Astrocyte (in vitro differentiated cells and primary cell): ENCODE data around the gene FERMT3. TPM values are rescaled to one million over a fixed set of nuclear protein-coding genes. Genes with fewer than 3 reads are reported as not detected.

Experiments used
- DNase-seq: peaks from one replicate; pipeline ENCODE4 v3.0.0-alpha.2; 2010; ENCODE audit warnings: low read depth
- FAIRE-seq: peaks from 2 replicates; lab custom pipeline; 2011; peaks lifted over from hg19 to GRCh38; lab: Jason Lieb, UNC
- H2AFZ ChIP-seq: 2 replicates; pipeline ENCODE4 v1.6.0; 2012; ENCODE audit warnings: low read depth, low read length, inconsistent platforms
- H3K27ac ChIP-seq: 2 replicates; pipeline ENCODE4 v1.5.1; 2011; ENCODE audit warnings: low read depth, low read length, inconsistent platforms
- H3K27me3 ChIP-seq: 2 replicates; pipeline ENCODE4 v1.6.0; 2011; ENCODE audit warnings: low read length, inconsistent platforms; ENCODE audit not compliant: insufficient read depth
- H3K36me3 ChIP-seq: 2 replicates; pipeline ENCODE4 v1.5.1; 2011; ENCODE audit warnings: low read length, inconsistent platforms; ENCODE audit not compliant: insufficient read depth
- H3K4me1 ChIP-seq: 2 replicates; pipeline ENCODE4 v1.5.1; 2011; ENCODE audit warnings: low read length, inconsistent platforms; ENCODE audit not compliant: insufficient read depth
- H3K4me2 ChIP-seq: 2 replicates; pipeline ENCODE4 v1.6.0; 2012; ENCODE audit warnings: low read length, inconsistent platforms
- H3K4me3 ChIP-seq: 2 replicates; pipeline ENCODE4 v1.5.1; 2011; ENCODE audit warnings: low read depth, mild to moderate bottlenecking, low read length, inconsistent platforms; ENCODE audit not compliant: insufficient read depth
- H3K79me2 ChIP-seq: 2 replicates; pipeline ENCODE4 v1.6.0; 2012; ENCODE audit warnings: mild to moderate bottlenecking, low read length, inconsistent platforms; ENCODE audit not compliant: insufficient read depth
- H3K9ac ChIP-seq: 2 replicates; pipeline ENCODE4 v1.6.0; 2012; ENCODE audit warnings: mild to moderate bottlenecking, low read length, inconsistent platforms
- H3K9me3 ChIP-seq: 2 replicates; pipeline ENCODE4 v1.5.1; 2012; ENCODE audit warnings: low read depth, mild to moderate bottlenecking, low read length, inconsistent platforms; ENCODE audit not compliant: insufficient read depth
- H4K20me1 ChIP-seq: 2 replicates; pipeline ENCODE4 v1.6.0; 2012; ENCODE audit warnings: low read length, inconsistent platforms; ENCODE audit not compliant: insufficient read depth
- H3K27ac Mint-ChIP-seq: one replicate; pipeline ENCODE4 v1.8.0; 2021; ENCODE audit warnings: mild to moderate bottlenecking, mixed read lengths; ENCODE audit not compliant: unreplicated experiment
- H3K27me3 Mint-ChIP-seq: one replicate; pipeline ENCODE4 v1.8.0; 2021; ENCODE audit warnings: low read depth, mixed read lengths; ENCODE audit not compliant: unreplicated experiment
- H3K36me3 Mint-ChIP-seq: one replicate; pipeline ENCODE4 v1.8.0; 2021; ENCODE audit warnings: low read depth, mixed read lengths; ENCODE audit not compliant: unreplicated experiment
- H3K4me1 Mint-ChIP-seq: one replicate; pipeline ENCODE4 v1.8.0; 2021; ENCODE audit warnings: low read depth, mixed read lengths; ENCODE audit not compliant: unreplicated experiment
- H3K4me3 Mint-ChIP-seq: one replicate; pipeline ENCODE4 v1.8.0; 2021; ENCODE audit warnings: mild to moderate bottlenecking, moderate library complexity, mixed read lengths; ENCODE audit not compliant: unreplicated experiment
- H3K9me3 Mint-ChIP-seq: one replicate; pipeline ENCODE4 v1.8.0; 2021; ENCODE audit warnings: mild to moderate bottlenecking, mixed read lengths; ENCODE audit not compliant: unreplicated experiment
- EZH2 ChIP-seq: IDR thresholded peaks from 2 replicates; pipeline ENCODE4 v1.6.1; 2012; ENCODE audit warnings: mild to moderate bottlenecking, low read length, inconsistent platforms; ENCODE audit not compliant: insufficient read depth
- total RNA-seq: library from RNA; stranded (reverse); gene quantifications from 2 replicates; pipeline ENCODE4 v1.2.1, GENCODE V29; 2021
- TF ChIP-seq, protein P1 (sequence below): IDR thresholded peaks from 2 replicates; pipeline ENCODE4 v1.5.1; 2011; ENCODE audit warnings: low read depth, mild to moderate bottlenecking, inconsistent platforms, low read length, moderate library complexity; ENCODE audit not compliant: insufficient read depth

The FERMT3 gene
- total RNA-seq, 1 donor from 2014 or later, result 1.3 TPM

DNA sequence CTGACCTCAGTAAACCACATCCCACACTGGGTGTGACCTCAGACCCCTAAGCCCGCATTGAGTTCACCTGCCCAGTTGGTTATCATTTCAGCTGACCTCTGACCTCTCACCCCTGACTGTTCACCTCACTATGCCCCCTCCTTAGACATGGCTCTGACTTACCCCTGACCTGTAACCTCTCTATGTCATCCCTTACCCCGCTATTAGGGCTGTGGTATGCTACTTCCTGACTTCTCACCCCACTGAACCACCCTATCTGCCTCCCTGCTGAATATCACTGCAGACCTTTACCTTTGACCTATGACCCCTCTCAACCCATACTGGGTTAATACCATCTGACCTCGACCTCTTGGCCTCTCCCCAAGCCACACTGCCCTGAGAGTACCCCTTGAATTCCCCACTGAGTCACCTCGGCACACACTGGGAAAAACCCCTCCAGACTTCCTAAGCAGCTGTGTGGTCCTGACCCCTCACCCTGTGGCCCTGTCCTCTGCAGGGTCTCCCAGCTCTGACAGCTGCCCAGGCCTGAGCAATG lies 53.1 kb downstream of the FERMT3 start:
- Mint-ChIP-seq H3K36me3 (peaks cover 32% of the 10 kb centered on the region), H3K27ac (peak overlapping the region; percentile 47), H3K27me3 (no peaks in the 10 kb centered on the region), H3K4me3 (peak overlapping the region; percentile 47), H3K9me3 (peaks cover 2% of the 10 kb centered on the region), H3K4me1 (peaks cover 11% of the 10 kb centered on the region)
- Histone ChIP-seq H2AFZ (no peak overlapping the region), H4K20me1 (peaks cover 28% of the 10 kb centered on the region), H3K27me3 (no peaks in the 10 kb centered on the region), H3K4me3 (no peak overlapping the region), H3K79me2 (no peaks in the 10 kb centered on the region), H3K9ac (no peak overlapping the region), H3K36me3 (peaks cover 23% of the 10 kb centered on the region), H3K4me1 (peaks cover 14% of the 10 kb centered on the region), H3K27ac (no peak overlapping the region), H3K9me3 (no peaks in the 10 kb centered on the region), H3K4me2 (no peak overlapping the region)
- FAIRE-seq, result no peak
- TF ChIP-seq EZH2, result no peak
- TF ChIP-seq, protein P1, sequence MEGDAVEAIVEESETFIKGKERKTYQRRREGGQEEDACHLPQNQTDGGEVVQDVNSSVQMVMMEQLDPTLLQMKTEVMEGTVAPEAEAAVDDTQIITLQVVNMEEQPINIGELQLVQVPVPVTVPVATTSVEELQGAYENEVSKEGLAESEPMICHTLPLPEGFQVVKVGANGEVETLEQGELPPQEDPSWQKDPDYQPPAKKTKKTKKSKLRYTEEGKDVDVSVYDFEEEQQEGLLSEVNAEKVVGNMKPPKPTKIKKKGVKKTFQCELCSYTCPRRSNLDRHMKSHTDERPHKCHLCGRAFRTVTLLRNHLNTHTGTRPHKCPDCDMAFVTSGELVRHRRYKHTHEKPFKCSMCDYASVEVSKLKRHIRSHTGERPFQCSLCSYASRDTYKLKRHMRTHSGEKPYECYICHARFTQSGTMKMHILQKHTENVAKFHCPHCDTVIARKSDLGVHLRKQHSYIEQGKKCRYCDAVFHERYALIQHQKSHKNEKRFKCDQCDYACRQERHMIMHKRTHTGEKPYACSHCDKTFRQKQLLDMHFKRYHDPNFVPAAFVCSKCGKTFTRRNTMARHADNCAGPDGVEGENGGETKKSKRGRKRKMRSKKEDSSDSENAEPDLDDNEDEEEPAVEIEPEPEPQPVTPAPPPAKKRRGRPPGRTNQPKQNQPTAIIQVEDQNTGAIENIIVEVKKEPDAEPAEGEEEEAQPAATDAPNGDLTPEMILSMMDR, result no peak
- no peak for DNase-seq

DNA sequence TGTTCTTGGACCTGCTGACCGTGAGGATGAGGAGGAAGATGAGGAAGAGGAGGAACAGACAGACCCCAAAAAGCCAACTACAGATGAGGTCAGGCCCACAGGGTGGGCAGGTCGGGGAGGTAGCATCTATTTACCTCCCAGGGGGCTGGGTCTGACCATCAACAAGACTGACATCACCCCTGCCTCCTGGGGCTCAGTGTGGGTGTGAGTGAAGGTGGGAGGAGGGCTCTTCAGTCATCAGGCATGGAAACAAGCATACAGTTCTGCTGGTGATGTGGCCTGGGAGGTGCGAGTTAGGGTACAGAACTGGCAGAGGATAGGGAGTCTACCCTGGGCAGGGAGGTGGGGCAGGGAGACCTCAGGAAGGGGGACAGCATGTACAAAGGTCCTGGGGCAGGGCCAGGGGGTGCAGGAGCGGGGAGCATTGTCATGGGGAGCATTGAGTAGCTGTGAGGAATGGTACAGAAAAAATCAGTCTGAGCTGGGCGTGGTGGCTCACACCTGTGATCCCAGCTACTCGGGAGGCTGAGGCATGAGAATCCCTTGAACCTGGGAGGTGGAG lies 53.7 kb downstream of the FERMT3 start:
- no peaks in the 10 kb centered on the region for H3K27me3 Mint-ChIP-seq
- FAIRE-seq, result no peak
- Histone ChIP-seq H3K27me3 (no peaks in the 10 kb centered on the region), H4K20me1 (peaks cover 27% of the 10 kb centered on the region), H3K9me3 (no peaks in the 10 kb centered on the region), H2AFZ (no peak overlapping the region), H3K36me3 (peaks cover 21% of the 10 kb centered on the region), H3K4me3 (no peak overlapping the region), H3K79me2 (no peaks in the 10 kb centered on the region), H3K27ac (no peak overlapping the region), H3K4me1 (peaks cover 14% of the 10 kb centered on the region), H3K4me2 (no peak overlapping the region), H3K9ac (no peak overlapping the region)
- H3K4me3 Mint-ChIP-seq, result no peak overlapping the region
- no peak overlapping the region for H3K27ac Mint-ChIP-seq
- H3K9me3 Mint-ChIP-seq, result peaks cover 2% of the 10 kb centered on the region
- TF ChIP-seq, protein P1, result no peak
- TF ChIP-seq EZH2, result no peak
- peaks cover 11% of the 10 kb centered on the region for H3K4me1 Mint-ChIP-seq
- H3K36me3 Mint-ChIP-seq, result peaks cover 29% of the 10 kb centered on the region
- DNase-seq, result no peak

DNA sequence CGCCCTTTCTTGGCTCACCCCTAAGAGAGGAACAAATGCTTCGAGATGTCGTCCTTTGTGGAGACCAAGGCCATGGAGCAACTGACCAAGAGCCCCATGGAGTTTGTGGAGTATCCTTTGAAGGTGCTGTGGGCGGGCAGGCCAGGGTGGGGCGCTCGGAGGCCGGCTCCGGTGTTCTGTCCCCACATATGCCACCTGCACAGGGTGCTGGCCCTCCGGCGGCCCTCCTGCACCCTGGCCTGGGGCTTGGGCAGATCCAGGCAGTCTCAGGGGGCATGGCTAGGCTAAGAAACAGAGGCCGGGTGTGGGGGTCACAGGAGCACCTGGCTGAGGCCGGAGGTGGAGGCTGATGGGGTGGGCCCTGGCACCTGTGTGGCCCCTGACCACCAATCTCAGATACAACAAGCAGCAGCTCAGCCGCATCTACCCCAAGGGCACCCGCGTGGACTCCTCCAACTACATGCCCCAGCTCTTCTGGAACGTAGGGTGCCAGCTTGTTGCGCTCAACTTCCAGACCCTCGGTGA lies 55.1 kb downstream of the FERMT3 start:
- Mint-ChIP-seq H3K36me3 (peaks cover 28% of the 10 kb centered on the region), H3K27me3 (no peaks in the 10 kb centered on the region), H3K4me1 (peaks cover 11% of the 10 kb centered on the region), H3K9me3 (peaks cover 2% of the 10 kb centered on the region), H3K4me3 (no peak overlapping the region), H3K27ac (no peak overlapping the region)
- no peak for FAIRE-seq
- Histone ChIP-seq H4K20me1 (peaks cover 34% of the 10 kb centered on the region), H3K79me2 (no peaks in the 10 kb centered on the region), H3K9me3 (no peaks in the 10 kb centered on the region), H2AFZ (no peak overlapping the region), H3K4me2 (no peak overlapping the region), H3K27ac (no peak overlapping the region), H3K4me3 (no peak overlapping the region), H3K36me3 (peaks cover 23% of the 10 kb centered on the region), H3K4me1 (peaks cover 19% of the 10 kb centered on the region), H3K9ac (no peak overlapping the region), H3K27me3 (no peaks in the 10 kb centered on the region)
- DNase-seq, result no peak
- TF ChIP-seq EZH2, result no peak
- TF ChIP-seq, protein P1, result no peak
